GM12874 (cell line): ENCODE data around the gene CXCL14.

Source experiments
- TF ChIP-seq, protein P1 (sequence below): IDR thresholded peaks from 2 replicates; pipeline ENCODE4 v1.5.1; 2011; ENCODE audit warnings: low read depth, mild to moderate bottlenecking, control low read depth, low read length, moderate library complexity; ENCODE audit not compliant: insufficient read depth

The CXCL14 gene

GRCh38 chr5:135533794-135534193, 45.0 kb downstream of the CXCL14 start:
- TF ChIP-seq, protein P1, sequence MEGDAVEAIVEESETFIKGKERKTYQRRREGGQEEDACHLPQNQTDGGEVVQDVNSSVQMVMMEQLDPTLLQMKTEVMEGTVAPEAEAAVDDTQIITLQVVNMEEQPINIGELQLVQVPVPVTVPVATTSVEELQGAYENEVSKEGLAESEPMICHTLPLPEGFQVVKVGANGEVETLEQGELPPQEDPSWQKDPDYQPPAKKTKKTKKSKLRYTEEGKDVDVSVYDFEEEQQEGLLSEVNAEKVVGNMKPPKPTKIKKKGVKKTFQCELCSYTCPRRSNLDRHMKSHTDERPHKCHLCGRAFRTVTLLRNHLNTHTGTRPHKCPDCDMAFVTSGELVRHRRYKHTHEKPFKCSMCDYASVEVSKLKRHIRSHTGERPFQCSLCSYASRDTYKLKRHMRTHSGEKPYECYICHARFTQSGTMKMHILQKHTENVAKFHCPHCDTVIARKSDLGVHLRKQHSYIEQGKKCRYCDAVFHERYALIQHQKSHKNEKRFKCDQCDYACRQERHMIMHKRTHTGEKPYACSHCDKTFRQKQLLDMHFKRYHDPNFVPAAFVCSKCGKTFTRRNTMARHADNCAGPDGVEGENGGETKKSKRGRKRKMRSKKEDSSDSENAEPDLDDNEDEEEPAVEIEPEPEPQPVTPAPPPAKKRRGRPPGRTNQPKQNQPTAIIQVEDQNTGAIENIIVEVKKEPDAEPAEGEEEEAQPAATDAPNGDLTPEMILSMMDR = no peak

DNA sequence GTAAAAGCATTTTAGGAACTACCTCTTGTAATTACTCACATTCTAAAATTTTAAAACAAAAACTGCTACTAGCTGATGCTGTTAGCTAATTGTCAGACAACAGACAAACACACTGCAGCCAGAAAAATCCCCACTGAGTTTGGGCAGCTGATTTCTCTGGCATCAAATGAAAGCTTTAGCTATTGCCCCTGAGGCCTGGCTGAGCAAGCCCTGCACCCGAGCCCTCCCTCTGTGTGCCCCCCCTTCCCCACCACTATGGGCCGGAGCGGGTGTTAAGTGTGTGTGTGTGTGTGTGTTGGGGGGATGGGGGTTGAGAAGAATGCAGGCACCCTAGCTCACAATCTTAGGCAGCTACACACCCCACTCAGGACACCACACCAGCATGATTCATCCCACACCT, 45.5 kb downstream of the CXCL14 start:
- TF ChIP-seq, protein P1 = no peak

DNA sequence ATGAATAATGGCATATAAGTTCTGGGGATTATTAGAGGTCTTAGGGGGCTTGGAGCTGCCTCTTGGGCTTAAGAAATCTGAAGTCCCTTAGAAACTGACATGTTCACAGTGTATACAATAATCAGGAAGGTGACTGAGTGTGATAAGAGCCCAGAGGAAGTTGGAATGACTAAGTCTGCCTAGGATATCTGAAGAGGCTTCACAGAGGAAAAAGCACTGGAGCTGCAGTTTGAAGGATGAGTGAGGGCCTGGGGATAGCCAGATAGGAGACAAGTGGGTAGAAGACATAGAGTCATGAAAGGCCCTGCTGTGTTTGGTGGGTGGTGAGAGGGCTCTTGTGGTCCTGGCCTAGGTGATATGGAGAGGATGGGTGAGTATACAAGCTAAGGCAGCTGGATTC, 51.9 kb downstream of the CXCL14 start:
- TF ChIP-seq, protein P1 = no peak

DNA sequence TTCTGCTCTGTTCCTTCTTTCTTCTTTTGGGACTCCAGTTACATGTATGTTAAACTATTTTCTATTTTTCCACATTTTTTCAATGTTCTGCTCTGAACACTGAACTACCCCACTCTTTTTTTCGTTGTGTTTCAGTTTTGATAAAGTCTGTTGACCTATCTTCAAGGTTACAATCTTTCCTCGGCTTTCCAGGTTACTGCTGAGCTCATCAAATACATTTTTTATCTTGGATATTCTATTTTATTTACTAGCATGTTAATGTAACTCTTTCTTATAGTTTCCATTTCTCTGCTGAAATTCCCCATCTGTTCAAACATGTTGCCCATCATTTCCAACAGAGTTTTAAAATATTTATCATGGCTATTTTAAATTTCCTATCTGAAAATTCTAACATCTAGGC, 56.8 kb downstream of the CXCL14 start:
- TF ChIP-seq, protein P1 = no peak
